OCI-LY1 (cell line): ENCODE results near the gene COPS2.

Source experiments
- H2AFZ ChIP-seq: fragments of 200-600 bp; sonication (generic), shearing (Covaris generic); 2 replicates; pipeline ENCODE4 v1.6.0; 2014; ENCODE audit warnings: antibody characterized with exemption, mild to moderate bottlenecking, low read length
- H3F3A ChIP-seq: fragments of 200-600 bp; sonication (generic), shearing (Covaris generic); 2 replicates; pipeline ENCODE4 v1.6.0; 2014; ENCODE audit warnings: mild to moderate bottlenecking, antibody characterized with exemption, low read length, moderate library complexity; ENCODE audit not compliant: insufficient read depth
- H3K27ac ChIP-seq: fragments of 200-600 bp; sonication (generic); 2 replicates; pipeline ENCODE4 v1.5.1; 2014; ENCODE audit warnings: low read length, mixed run types, mild to moderate bottlenecking, low read depth; ENCODE audit not compliant: poor library complexity, severe bottlenecking
- H3K27me3 ChIP-seq: fragments of 200-600 bp; sonication (generic); 2 replicates; pipeline ENCODE4 v1.6.0; 2014; ENCODE audit warnings: antibody characterized with exemption, mild to moderate bottlenecking, low read length, moderate library complexity; ENCODE audit not compliant: insufficient read depth
- H3K36me3 ChIP-seq: fragments of 200-600 bp; sonication (generic); 2 replicates; pipeline ENCODE4 v1.6.1; 2014; ENCODE audit warnings: mild to moderate bottlenecking, antibody characterized with exemption, low read length, moderate library complexity, mixed read lengths; ENCODE audit not compliant: insufficient read depth
- H3K4me1 ChIP-seq: fragments of 200-600 bp; sonication (generic); 2 replicates; pipeline ENCODE4 v1.5.1; 2014; ENCODE audit warnings: mild to moderate bottlenecking, low read length, moderate library complexity; ENCODE audit not compliant: insufficient read depth, severe bottlenecking
- H3K4me2 ChIP-seq: fragments of 200-600 bp; sonication (generic), shearing (Covaris generic); 2 replicates; pipeline ENCODE4 v1.6.1; 2014; ENCODE audit warnings: low read length
- H3K4me3 ChIP-seq: fragments of 200-600 bp; sonication (generic); 2 replicates; pipeline ENCODE4 v1.5.1; 2014; ENCODE audit warnings: low read length, low read depth, mild to moderate bottlenecking, mixed read lengths; ENCODE audit not compliant: poor library complexity, severe bottlenecking
- H3K79me2 ChIP-seq: fragments of 200-600 bp; shearing (Covaris generic); 2 replicates; pipeline ENCODE4 v1.6.1; 2016; ENCODE audit warnings: mixed run types, low read length, mixed read lengths; ENCODE audit not compliant: insufficient read depth
- H3K9ac ChIP-seq: fragments of 200-600 bp; sonication (generic), shearing (Covaris generic); 2 replicates; pipeline ENCODE4 v1.6.1; 2014; ENCODE audit warnings: mild to moderate bottlenecking, low read length, mixed read lengths
- H3K9me2 ChIP-seq: fragments of 200-600 bp; sonication (generic), shearing (Covaris generic); 2 replicates; pipeline ENCODE4 v1.6.1; 2014; ENCODE audit warnings: low read depth, mild to moderate bottlenecking, low read length, mixed read lengths
- H3K9me3 ChIP-seq: fragments of 200-600 bp; shearing (Covaris generic); 2 replicates; pipeline ENCODE4 v1.6.1; 2014; ENCODE audit warnings: low read length, mixed read lengths
- H4K20me1 ChIP-seq: fragments of 200-600 bp; sonication (generic), shearing (Covaris generic); 2 replicates; pipeline ENCODE4 v1.6.0; 2016; ENCODE audit warnings: mild to moderate bottlenecking, low read length; ENCODE audit not compliant: insufficient read depth
- EZH2 ChIP-seq: fragments of 200-600 bp; sonication (generic), shearing (Covaris generic); IDR thresholded peaks from 2 replicates; pipeline ENCODE4 v1.8.0; 2017; ENCODE audit warnings: borderline replicate concordance, mixed run types, mild to moderate bottlenecking, antibody characterized with exemption, low read length, moderate library complexity, mixed read lengths
- TF ChIP-seq, protein P1 (sequence below): fragments of 200-600 bp; sonication (generic), shearing (Covaris generic); IDR thresholded peaks from 2 replicates; pipeline ENCODE4 v1.5.1; 2017; ENCODE audit warnings: mild to moderate bottlenecking, antibody characterized with exemption, low read length, moderate library complexity, mixed read lengths

The COPS2 gene

GRCh38 chr15:49169880-49170597, 14.6 kb upstream of the COPS2 start, which contains the start of gene GALK2:
Gene GALK2, plus strand, starts transcription at chr15:49170247. Its CDS starts 76 bp downstream, at chr15:49170323.
- H3F3A ChIP-seq: no peaks in the 10 kb centered on the region
- H3K79me2 ChIP-seq: peaks cover 4% of the 10 kb centered on the region; the same call in 1 of the 2 replicates
- H3K9ac ChIP-seq: peak within 1 kb of the TSS; percentile 77
- no peaks in the 10 kb centered on the region for H3K9me2 ChIP-seq
- no peaks in the 10 kb centered on the region for H4K20me1 ChIP-seq
- peak within 1 kb of the TSS; percentile 46 for H3K27ac ChIP-seq
- H3K36me3 ChIP-seq: 0 out of 2 replicates have a peak, but pooled peaks cover 3% of the 10 kb centered on the region
- peaks cover 29% of the 10 kb centered on the region for H3K4me1 ChIP-seq
- TF ChIP-seq EZH2: no peak
- TF ChIP-seq, protein P1, sequence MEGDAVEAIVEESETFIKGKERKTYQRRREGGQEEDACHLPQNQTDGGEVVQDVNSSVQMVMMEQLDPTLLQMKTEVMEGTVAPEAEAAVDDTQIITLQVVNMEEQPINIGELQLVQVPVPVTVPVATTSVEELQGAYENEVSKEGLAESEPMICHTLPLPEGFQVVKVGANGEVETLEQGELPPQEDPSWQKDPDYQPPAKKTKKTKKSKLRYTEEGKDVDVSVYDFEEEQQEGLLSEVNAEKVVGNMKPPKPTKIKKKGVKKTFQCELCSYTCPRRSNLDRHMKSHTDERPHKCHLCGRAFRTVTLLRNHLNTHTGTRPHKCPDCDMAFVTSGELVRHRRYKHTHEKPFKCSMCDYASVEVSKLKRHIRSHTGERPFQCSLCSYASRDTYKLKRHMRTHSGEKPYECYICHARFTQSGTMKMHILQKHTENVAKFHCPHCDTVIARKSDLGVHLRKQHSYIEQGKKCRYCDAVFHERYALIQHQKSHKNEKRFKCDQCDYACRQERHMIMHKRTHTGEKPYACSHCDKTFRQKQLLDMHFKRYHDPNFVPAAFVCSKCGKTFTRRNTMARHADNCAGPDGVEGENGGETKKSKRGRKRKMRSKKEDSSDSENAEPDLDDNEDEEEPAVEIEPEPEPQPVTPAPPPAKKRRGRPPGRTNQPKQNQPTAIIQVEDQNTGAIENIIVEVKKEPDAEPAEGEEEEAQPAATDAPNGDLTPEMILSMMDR: no peak
- H3K9me3 ChIP-seq: 0 out of 2 replicates have a peak, but pooled peaks cover 2% of the 10 kb centered on the region
- H3K27me3 ChIP-seq: no peaks in the 10 kb centered on the region
- H3K4me2 ChIP-seq: peak within 1 kb of the TSS; percentile 80
- peak within 1 kb of the TSS; percentile 76 for H2AFZ ChIP-seq
- H3K4me3 ChIP-seq: peak within 1 kb of the TSS; percentile 70

GRCh38 chr15:49168016-49168415, 12.6 kb upstream of the COPS2 start:
- H3K27ac ChIP-seq: no peak overlapping the region
- H3K27me3 ChIP-seq: no peaks in the 10 kb centered on the region
- H3K9ac ChIP-seq: no peak overlapping the region
- H2AFZ ChIP-seq: no peak overlapping the region
- no peak overlapping the region for H3K4me2 ChIP-seq
- H3K79me2 ChIP-seq: peaks cover 4% of the 10 kb centered on the region; the same call in 1 of the 2 replicates
- H3K9me3 ChIP-seq: no peaks in the 10 kb centered on the region
- peaks cover 29% of the 10 kb centered on the region for H3K4me1 ChIP-seq
- no peak for TF ChIP-seq EZH2
- TF ChIP-seq, protein P1: no peak
- no peak overlapping the region for H3K4me3 ChIP-seq
- no peaks in the 10 kb centered on the region for H3F3A ChIP-seq
- H3K9me2 ChIP-seq: no peaks in the 10 kb centered on the region
- H3K36me3 ChIP-seq: peaks cover under 1% of the 10 kb centered on the region
- H4K20me1 ChIP-seq: no peaks in the 10 kb centered on the region

GRCh38 chr15:49164865-49165264, 9.5 kb upstream of the COPS2 start:
- Histone ChIP-seq H3K36me3 (peaks cover 11% of the 10 kb centered on the region), H3K79me2 (no peaks in the 10 kb centered on the region), H3K27ac (no peak overlapping the region), H3F3A (no peaks in the 10 kb centered on the region), H3K4me2 (no peak overlapping the region), H3K4me1 (peaks cover 7% of the 10 kb centered on the region), H3K9me3 (no peaks in the 10 kb centered on the region; the same call in 1 of the 2 replicates), H4K20me1 (no peaks in the 10 kb centered on the region), H3K27me3 (no peaks in the 10 kb centered on the region), H3K9ac (no peak overlapping the region), H3K4me3 (no peak overlapping the region), H3K9me2 (no peaks in the 10 kb centered on the region), H2AFZ (no peak overlapping the region)
- TF ChIP-seq EZH2: no peak
